Upper lobe of left lung (tissue), 4 donors: ENCODE data around the gene CYP19A1.

Source experiments
- CTCF ChIP-seq, 6 experiments: fragments of 450-650 bp in 4 of 6; fragments of 200-600 bp in 2 of 6; sonication (generic) in 2 of 6; IDR thresholded peaks; one replicate each; pipeline ENCODE4 v1.5.1; 2016 to 2019; ENCODE audit warnings: antibody characterized with exemption in 6 of 6
- POLR2A ChIP-seq, 4 donors: fragments of 450-650 bp; IDR thresholded peaks; one replicate each; pipeline ENCODE4 v1.5.1; 2016 to 2017; ENCODE audit warnings: antibody characterized with exemption in 4 of 4, mild to moderate bottlenecking in 2 of 4
- POLR2AphosphoS5 ChIP-seq, 2 donors: sonication (generic); formaldehyde crosslinking; IDR thresholded peaks; one replicate each; pipeline ENCODE4 v1.5.1; 2017; ENCODE audit warnings: antibody characterized with exemption in 2 of 2

GRCh38 chr15:51201581-51201980 lies 136.8 kb downstream of the CYP19A1 start:
- TF ChIP-seq CTCF (IDR thresholded peaks at IDR 0.05) (no peak), POLR2AphosphoS5 (IDR thresholded peaks at IDR 0.05) (no peak), POLR2A (IDR thresholded peaks at IDR 0.05) (no peak)
